HG03060 (cell line): Measurements from ENCODE around the gene PRB2.
"Not testable (repeated sequence)": the region's sequence is repeated elsewhere in the genome, so short reads cannot be mapped to it uniquely, and the experiment has no call there.

Experiments
- ATAC-seq: cut with Tn5 transposase; IDR thresholded peaks from one replicate; pipeline ENCODE4 v1.9.1; 2021; ENCODE audit warnings: low read depth, moderate number of reproducible peaks; ENCODE audit not compliant: unreplicated experiment

The PRB2 gene

DNA sequence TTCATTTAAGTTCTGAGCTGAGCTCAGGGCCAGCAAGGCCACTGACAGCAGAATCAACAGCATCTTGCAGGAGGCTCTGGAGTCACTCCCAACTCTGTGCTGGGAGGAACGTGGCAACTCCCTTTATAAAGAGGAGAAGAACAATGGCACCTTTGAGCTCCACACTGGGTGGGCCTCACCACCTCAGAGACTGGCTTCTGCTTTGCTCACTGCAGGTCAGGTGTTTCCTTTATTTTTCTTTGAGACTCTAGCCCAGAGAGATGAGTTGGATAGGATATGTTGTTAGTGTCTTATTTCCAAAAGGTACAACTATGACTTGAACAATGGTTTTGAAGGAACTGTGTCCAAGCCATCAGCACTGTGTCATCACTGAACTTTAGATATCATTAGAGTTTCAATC lies at the start of gene PRB2:
TSS of gene PRB2 (minus strand) at position 101 of the 400 bp plus-strand sequence. CDS start at position 63, 38 bp downstream.
- not testable (repeated sequence) for ATAC-seq

DNA sequence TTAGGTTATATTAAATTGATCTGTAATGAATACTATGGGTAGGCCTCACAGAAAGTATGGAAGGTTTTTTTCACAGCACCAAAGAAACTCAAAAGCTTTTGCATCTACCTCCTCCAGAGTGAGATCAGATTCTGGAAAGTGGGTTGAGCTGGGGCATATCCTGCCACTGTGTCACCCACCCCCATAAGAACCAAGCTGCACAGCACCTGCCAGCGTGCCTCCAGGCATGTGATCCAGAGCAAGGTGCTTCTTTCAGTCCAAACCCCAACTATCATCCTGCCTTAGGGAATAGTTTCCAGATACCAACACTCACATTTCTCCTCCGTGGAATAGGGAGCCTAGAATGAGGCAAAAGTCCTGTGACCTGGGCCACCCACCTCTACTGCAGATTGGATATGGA lies 42.6 kb upstream of the PRB2 start:
- ATAC-seq: no peak

DNA sequence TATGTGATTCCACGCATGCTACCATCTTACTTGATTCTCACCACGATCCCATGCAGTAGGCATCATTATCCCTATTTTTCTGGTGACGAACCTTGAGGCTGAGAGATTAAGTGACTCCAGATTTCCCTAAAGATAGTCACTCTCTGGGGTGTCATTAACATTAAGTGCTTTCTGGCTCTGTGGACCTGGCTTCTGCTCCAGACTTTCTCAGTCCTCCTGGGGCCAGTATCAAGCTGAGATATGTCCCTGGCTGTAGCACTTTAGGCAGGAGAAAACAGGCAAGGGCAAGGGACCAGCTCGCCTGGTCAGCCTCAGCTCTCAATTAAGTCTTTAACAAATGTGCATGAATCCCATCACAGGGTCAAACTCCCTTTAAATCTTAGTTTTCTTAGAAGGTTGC lies 38.3 kb upstream of the PRB2 start:
- no peak for ATAC-seq

DNA sequence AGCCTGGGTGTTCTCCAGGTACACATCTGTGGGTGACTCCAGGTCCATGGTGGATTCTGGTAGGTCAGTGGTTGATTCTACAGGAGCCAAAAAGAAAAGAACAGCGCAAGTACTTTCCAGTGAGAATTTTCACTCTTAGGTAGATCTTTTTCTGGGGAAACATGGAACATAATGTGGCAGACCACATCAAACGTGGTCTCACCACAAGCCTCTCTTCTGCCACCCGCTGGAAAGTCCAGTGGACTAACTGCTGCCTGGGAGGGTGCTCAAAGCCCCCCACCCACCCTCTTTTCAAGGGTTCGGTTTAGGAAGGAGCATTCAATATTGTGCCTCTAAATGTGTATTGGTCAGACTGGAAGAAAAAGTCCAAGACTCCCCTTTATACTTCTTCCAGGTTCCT lies 36.1 kb upstream of the PRB2 start:
- ATAC-seq: no peak

DNA sequence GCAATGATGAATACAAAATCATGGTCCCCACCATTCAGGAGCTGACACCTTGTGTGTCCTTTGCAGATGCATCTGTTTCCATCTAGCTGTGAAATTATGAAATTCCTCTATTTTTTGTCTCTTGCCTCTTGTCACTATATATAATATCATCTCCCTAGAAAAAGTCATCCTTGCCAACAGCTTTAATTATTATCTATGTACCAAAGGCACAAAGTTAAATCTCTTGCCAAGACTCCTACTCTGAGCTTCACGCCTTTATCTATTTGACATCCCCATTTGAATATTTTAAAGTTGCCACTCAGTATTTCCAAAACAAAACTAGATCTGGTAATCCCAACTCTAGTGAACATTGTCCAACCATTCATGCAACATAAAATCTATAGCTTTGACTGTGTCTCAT lies 32.0 kb upstream of the PRB2 start:
- no peak for ATAC-seq

DNA sequence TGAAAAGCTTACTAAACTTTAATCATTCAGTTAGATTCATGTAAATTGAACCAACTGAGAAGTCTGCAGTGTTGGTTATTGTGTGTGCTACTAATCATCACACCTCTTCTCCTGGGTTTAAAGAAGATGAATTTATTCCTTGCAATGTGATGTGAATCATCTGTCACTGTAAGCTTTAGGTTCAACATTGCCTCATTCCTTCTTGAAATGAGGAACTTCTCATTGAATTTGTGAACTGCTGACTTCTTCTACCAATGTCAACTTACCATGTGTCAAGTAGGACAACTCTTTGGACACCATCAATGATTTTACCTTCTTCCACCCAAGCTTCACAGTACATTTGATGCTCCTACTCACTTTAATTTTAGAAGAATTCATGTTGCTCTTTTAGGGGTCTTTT lies 17.4 kb upstream of the PRB2 start:
- ATAC-seq: no peak

DNA sequence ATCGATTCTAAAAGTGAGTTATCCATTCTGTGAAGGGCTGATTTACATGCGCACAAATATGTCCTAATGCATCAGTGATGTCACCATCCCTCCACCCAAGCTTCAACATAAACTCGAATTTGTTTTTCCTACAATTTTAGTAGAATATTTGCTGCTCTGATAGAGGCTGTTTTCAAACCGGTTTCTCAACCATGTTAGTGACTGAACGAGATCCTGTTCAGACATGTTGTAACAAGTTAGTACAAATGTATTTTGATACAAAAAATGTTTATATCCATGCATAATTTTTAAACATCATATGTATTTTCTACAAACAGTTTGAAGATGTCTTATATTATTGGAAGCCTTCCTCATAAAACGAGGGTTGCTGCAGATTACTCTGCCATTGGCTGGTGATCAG lies 12.7 kb upstream of the PRB2 start:
- no peak for ATAC-seq

DNA sequence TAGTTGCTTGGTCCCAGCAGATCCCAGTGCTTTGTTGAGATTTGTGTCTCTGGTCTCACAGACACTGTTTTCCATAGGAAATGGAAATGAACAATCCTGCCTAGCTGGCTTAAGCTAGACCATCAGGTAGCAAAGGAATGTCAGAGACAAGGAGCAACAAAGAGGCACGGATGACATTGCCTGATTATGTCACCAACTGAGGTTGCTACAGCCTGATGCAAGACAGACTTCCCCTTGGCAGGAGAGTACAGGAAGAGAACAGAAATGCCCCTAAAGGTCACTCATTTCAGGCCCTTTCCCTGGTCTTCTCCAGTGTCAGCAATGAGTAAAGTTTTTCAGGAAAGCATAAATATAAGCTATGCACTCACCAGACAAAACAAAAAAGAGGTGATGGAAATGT lies 2.0 kb upstream of the PRB2 start:
- no peak for ATAC-seq

DNA sequence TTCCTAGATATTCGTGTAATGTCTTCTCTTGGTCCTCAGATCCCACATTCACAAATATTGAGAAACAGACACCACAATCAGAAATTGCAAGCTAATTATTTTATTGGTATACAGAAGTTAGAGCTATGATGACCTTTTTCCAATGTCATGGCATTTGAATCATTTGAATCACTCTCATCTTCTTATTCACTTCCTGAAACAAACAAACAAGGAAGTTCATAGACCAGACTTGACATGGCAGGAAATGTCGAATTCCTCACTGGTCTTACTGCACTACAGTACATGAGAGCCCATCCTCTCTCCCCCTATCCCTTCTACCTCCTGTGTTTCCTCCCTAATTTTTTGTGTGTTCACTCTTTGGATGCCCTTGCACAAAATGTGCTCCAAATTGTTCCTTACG lies 3.9 kb downstream of the PRB2 start:
- ATAC-seq: not testable (repeated sequence)

DNA sequence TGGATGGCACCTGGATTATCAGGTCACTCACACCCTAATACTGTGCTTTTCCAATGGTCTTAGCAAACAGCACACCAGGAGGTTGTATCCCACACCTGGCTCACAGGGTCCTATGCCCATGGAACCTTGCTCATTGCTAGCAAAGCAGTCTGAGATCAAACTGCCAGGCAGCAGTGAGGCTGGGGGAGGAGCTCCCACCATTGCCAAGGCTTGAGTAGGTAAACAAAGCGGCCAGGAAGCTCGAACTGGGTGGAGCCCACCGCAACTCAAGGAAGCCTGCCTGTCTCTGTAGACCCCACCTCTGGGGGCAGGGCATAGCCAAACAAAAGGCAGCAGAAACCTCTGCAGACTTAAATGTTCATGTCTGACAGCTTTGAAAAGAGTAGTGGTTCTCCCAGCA lies 17.9 kb downstream of the PRB2 start:
- ATAC-seq: not testable (repeated sequence)

DNA sequence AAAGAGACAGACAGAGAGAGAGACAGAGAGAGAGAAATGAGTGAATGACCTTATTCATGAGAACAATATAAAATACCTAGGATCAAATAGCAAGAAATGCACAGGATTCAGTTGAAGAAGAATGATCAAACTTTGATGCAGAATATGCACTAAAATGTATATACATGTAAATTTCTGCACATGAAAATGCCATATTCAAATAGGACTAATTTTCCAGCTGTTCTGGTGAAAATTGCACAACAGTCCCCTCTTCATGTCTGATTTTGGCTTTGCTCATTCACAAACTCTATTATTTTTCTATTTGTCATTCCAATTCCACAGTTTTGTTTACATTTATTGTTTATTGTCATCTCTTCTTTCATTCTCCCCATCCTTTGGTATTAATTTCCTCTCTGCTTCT lies 34.2 kb downstream of the PRB2 start:
- no peak for ATAC-seq

DNA sequence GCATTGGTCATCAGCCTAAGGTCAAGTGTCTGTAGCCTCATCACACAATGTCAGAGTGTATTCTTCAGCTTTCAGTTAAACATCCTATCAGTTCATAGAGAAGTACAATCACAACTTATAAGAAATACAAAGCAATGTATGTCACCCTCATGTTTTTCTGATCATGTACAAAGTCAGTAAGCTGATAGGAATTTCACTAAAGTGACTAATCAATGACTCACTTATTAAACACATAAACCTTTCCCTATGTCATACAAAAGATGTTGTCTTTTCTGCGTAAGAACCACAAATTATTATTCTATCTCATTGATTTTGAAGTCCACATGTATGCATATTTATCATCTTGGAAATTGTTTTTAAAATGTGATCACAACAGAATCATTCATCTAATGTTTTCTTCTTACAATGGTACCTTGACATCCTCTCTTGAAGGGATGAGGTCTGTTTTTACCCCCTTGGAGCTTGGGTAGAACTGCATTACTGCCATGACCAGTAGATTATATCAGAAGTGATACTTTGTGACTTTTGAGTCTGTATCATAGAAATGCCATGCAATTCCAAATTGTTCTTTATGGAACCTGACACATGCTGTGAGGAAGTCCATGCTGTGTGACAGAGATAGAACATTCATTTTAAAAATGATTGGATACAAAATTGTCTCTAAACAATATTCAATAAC lies 35.0 kb downstream of the PRB2 start:
- not testable (repeated sequence) for ATAC-seq

DNA sequence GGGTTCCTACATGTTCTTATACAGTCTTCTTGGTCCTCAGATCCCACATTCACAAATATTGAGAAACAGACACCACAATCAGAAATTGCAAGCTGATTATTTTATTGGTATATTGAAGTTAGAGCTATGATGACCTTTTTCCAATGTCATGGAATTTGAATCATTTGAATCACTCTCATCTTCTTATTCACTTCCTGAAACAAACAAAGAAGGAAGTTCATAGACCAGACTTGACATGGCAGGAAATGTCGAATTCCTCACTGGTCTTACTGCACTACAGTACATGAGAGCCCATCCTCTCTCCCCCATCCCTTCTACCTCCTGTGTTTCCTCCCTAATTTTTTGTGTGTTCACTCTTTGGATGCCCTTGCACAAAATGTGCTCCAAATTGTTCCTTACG lies 43.6 kb downstream of the PRB2 start:
- ATAC-seq: not testable (repeated sequence)

DNA sequence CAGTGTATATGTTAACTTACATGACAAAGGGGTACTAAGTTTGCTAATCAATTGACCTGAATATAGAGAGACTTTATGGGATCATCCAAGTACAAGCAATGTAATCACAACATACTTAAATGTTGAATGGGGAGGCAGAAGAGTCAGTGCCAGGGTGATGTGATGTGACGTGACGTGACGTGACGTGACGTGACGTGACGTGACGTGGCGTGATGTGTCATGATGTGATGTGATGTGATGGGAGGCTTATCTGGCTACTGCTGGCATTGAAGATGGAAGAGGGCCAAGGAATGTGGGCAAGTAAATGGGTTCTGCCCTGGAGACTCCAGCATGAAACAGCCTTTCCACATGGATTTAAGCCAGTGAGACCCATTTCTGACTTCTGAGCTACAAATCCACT lies 46.9 kb downstream of the PRB2 start:
- ATAC-seq: no peak

DNA sequence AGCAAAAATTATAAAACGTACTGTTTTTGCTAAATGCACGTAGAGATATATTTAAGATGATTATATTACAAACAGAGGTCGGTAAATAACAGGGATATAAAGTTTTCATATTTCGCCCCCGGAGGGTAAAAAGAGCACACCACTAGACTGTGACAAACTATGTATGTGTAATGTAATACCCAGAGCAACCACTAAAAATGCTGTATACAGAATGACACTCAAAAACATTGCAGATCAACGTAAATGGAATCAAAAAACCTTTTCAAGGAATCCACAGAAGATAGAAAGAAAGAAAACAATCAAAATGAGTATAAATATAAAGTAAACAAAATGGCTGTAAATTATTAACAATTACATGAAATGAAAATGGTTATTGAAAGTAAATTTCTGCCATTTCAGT lies 47.6 kb downstream of the PRB2 start:
- ATAC-seq: no peak

DNA sequence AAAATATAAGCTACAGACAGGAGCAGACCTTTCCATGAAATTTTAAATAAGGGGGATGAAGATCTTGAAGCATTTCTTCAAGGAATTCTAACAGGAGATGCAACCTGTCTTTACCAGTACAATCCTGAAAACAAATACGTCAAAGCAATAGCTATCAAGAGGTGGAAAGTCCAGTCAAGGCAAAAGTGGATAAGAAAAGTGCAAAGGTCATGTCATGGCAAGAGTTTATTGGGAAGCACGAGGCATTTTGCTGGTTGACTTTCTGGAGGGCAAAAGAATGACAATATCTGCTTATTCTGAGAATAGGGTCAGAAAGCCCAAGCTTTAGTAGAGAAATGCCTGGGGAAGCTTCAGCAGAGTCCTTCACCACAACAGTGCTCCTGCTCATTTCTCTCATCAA lies 50.9 kb downstream of the PRB2 start:
- ATAC-seq: no peak
